Breast epithelium (tissue), 4 donors: ENCODE measurements around the gene LHFPL3. TPM values are rescaled to one million over a fixed set of nuclear protein-coding genes. Genes with fewer than 3 reads are reported as not detected.

Experiments
- DNase-seq, 2 donors: peaks; one replicate each; pipeline ENCODE4 v3.0.0-alpha.2; 2019; ENCODE audit warnings: low spot score in 2 of 2
- H3K27ac ChIP-seq, 2 donors: fragments of 200-600 bp; sonication (generic) in 1 of 2; one replicate each; pipeline ENCODE4 v1.5.1; 2016 to 2019; ENCODE audit warnings: mild to moderate bottlenecking in 1 of 2
- H3K27me3 ChIP-seq, 2 donors: fragments of 200-600 bp; sonication (generic) in 1 of 2; one replicate each; pipeline versions ENCODE4 v1.5.1 to v1.6.0; 2017 to 2019; ENCODE audit warnings: control low read depth in 1 of 2, mild to moderate bottlenecking in 1 of 2
- H3K36me3 ChIP-seq: fragments of 200-600 bp; one replicate; pipeline ENCODE4 v1.5.1; 2019
- H3K4me1 ChIP-seq, 2 donors: fragments of 200-600 bp; sonication (generic); one replicate each; pipeline ENCODE4 v1.5.1; 2016 to 2019; ENCODE audit warnings: control low read depth in 1 of 2
- H3K4me3 ChIP-seq, 3 donors: fragments of 200-600 bp; sonication (generic); 1 replicate in 2 of 3; 2 replicates in 1 of 3; pipeline ENCODE4 v1.5.1; 2016 to 2019; ENCODE audit warnings: mild to moderate bottlenecking in 3 of 3, moderate library complexity in 2 of 3
- H3K9me3 ChIP-seq, 2 donors: fragments of 200-600 bp; sonication (generic) in 1 of 2; one replicate each; pipeline ENCODE4 v1.5.1; 2016 to 2019; ENCODE audit warnings: control low read depth in 1 of 2
- POLR2A ChIP-seq: fragments of 450-650 bp; IDR thresholded peaks from one replicate; pipeline ENCODE4 v1.6.1; 2016; ENCODE audit warnings: antibody characterized with exemption, mild to moderate bottlenecking, moderate library complexity
- POLR2AphosphoS5 ChIP-seq, 3 donors: sonication (generic); formaldehyde crosslinking; IDR thresholded peaks; one replicate each; pipeline ENCODE4 v1.6.1; 2017; ENCODE audit warnings: antibody characterized with exemption in 3 of 3
- intact Hi-C: fragments of 100-400 bp; cut with DNase I; formaldehyde crosslinking; loops from one replicate; pipeline ENCODE4 v1.15.1; 2023; ENCODE audit warnings: low total_unique reads
- total RNA-seq, 3 donors: library from RNA; depleted of rRNA; stranded (reverse); fragments of >200 nt; gene quantifications; one replicate each; pipeline ENCODE4 v1.1.0, GENCODE V29; 2016
- TF ChIP-seq, protein P1 (sequence below), 3 donors: fragments of 450-650 bp; IDR thresholded peaks; one replicate each; pipeline ENCODE4 v1.5.1; 2016 to 2017; ENCODE audit warnings: antibody characterized with exemption in 3 of 3, mild to moderate bottlenecking in 3 of 3, moderate library complexity in 3 of 3

Gene LHFPL3
- total RNA-seq, 3 donors from 2014 or later = not detected

DNA sequence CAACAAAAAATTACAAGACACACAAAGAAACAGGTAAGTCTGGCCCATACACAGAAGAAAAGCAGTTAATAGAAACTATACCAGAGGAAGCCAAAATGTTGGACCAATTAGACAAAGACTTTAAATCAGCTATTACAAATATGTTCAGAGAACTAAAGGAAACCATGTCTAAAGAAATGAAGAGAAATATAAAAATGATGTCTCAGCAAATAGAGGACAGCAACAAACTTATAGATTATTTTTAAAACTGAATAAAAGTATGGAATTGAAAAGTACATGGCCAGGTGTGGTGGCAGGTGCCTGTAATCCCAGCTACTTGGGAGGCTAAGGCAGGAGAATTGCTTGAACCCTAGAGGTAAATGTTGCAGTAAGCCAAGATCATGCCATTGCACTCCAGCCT lies 58.5 kb downstream of the LHFPL3 start:
- Histone ChIP-seq H3K9me3 (peaks cover 0 to 21% of the 10 kb centered on the region in 2 donors), H3K27ac (no peak overlapping the region), H3K4me1 (no peaks in the 10 kb centered on the region), H3K4me3 (no peak overlapping the region), H3K27me3 (no peaks in the 10 kb centered on the region), H3K36me3 (no peaks in the 10 kb centered on the region)
- intact Hi-C loops = no loop called here
- TF ChIP-seq, protein P1, sequence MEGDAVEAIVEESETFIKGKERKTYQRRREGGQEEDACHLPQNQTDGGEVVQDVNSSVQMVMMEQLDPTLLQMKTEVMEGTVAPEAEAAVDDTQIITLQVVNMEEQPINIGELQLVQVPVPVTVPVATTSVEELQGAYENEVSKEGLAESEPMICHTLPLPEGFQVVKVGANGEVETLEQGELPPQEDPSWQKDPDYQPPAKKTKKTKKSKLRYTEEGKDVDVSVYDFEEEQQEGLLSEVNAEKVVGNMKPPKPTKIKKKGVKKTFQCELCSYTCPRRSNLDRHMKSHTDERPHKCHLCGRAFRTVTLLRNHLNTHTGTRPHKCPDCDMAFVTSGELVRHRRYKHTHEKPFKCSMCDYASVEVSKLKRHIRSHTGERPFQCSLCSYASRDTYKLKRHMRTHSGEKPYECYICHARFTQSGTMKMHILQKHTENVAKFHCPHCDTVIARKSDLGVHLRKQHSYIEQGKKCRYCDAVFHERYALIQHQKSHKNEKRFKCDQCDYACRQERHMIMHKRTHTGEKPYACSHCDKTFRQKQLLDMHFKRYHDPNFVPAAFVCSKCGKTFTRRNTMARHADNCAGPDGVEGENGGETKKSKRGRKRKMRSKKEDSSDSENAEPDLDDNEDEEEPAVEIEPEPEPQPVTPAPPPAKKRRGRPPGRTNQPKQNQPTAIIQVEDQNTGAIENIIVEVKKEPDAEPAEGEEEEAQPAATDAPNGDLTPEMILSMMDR (IDR thresholded peaks at IDR 0.05) = no peak
- TF ChIP-seq POLR2A (no peak), POLR2AphosphoS5 (IDR thresholded peaks at IDR 0.05) (no peak)
- DNase-seq = no peak

DNA sequence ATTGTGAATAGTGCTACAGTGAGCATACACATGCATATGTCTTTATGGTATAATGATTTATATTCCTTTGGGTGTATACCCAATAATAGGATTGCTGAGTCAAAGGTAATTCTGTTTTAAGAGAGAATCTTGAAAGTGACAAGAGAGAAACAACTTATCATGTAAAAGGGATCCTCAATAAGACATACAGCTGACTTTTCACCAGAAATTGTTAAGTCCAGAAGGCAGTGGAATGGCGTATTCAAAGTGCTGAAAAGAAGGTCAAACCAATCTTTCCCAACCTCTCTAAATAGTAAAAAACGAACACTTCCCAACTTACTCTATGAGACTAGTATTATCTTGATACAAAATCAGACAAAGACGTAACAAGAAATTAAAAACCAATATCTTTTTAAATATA lies 59.8 kb downstream of the LHFPL3 start:
- Histone ChIP-seq H3K4me1 (no peaks in the 10 kb centered on the region), H3K36me3 (no peaks in the 10 kb centered on the region), H3K4me3 (no peak overlapping the region), H3K27ac (no peak overlapping the region), H3K27me3 (no peaks in the 10 kb centered on the region), H3K9me3 (peaks cover 0 to 21% of the 10 kb centered on the region in 2 donors)
- DNase-seq = no peak
- TF ChIP-seq POLR2A = no peak
- no peak for TF ChIP-seq POLR2AphosphoS5 (IDR thresholded peaks at IDR 0.05)
- TF ChIP-seq, protein P1 (IDR thresholded peaks at IDR 0.05) = no peak
- intact Hi-C loops = no loop called here

DNA sequence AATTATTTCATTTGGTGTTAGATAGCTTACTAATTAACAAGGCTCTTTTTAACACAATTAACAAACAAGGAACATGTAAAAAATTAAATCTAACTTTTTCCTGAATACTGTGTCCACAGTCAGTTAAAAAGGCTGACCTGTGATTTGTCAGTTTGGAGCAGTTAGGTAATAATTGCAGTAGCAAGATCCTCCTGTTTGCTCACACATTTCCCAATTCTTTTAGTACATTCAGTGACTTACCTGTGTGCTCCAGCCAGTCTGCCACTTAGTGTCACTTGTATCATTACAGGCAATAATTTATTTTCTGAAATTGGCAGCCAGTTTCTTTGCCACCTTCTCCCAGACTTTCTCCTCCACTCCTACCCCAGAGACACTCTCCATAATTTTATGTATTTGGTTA lies 66.8 kb downstream of the LHFPL3 start:
- Histone ChIP-seq H3K36me3 (no peaks in the 10 kb centered on the region), H3K27ac (no peak overlapping the region), H3K27me3 (peaks cover 0 to 8% of the 10 kb centered on the region in 2 donors), H3K4me3 (no peak overlapping the region), H3K4me1 (no peaks in the 10 kb centered on the region), H3K9me3 (no peaks in the 10 kb centered on the region)
- intact Hi-C loops = no loop called here
- no peak for DNase-seq
- no peak for TF ChIP-seq POLR2A
- TF ChIP-seq POLR2AphosphoS5 (IDR thresholded peaks at IDR 0.05) = no peak
- TF ChIP-seq, protein P1 (IDR thresholded peaks at IDR 0.05) = no peak

DNA sequence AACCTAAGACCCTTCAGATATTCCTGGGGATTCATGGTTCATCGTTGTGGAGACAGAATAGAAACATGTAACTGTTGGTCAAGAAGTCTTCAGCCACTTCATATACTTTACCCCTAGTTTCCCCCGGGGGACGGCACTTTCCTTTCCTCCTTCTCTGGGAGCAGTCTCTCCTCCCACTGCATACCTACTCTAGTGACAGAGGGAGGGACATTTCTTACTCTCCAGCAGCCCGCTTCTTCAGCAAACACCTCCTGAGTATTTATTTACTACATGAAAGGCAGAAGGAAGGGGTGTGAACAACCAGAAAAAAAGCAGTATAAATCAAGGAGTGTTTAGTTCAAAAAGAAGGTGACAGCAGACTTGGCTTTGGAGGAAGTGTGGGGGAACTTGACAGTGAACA lies 69.0 kb downstream of the LHFPL3 start:
- DNase-seq = no peak
- Histone ChIP-seq H3K27me3 (peaks cover 0 to 8% of the 10 kb centered on the region in 2 donors), H3K4me1 (no peaks in the 10 kb centered on the region), H3K9me3 (no peaks in the 10 kb centered on the region), H3K27ac (no peak overlapping the region), H3K4me3 (no peak overlapping the region), H3K36me3 (no peaks in the 10 kb centered on the region)
- intact Hi-C loops = no loop called here
- no peak for TF ChIP-seq POLR2A

DNA sequence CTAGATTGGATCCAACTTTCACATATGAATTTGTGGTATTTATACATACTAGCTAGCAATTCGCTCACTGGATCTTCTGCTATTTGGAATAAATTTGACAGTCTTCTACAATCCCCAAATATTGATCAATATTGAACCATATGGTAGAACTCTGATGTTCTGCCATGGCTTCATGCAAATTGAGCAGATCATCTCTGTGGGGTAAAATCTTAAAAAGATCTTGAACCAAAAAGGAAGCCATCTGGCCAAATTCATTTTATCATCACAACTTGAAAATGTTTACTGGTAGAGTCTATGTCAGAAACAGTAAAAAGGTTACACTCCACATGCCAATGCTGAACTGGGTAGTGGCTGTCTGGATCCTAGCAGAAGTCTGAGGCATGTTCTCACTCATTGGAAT lies 80.0 kb downstream of the LHFPL3 start:
- Histone ChIP-seq H3K9me3 (no peaks in the 10 kb centered on the region), H3K4me1 (no peaks in the 10 kb centered on the region), H3K27me3 (no peaks in the 10 kb centered on the region), H3K4me3 (no peak overlapping the region), H3K36me3 (no peaks in the 10 kb centered on the region), H3K27ac (no peak overlapping the region)
- no peak for DNase-seq
- TF ChIP-seq POLR2A = no peak
- TF ChIP-seq, protein P1 (IDR thresholded peaks at IDR 0.05) = no peak
- no peak for TF ChIP-seq POLR2AphosphoS5 (IDR thresholded peaks at IDR 0.05)
- intact Hi-C loops = loop anchor here (5.0 kb wide), 1 partner anchor 294 kb away; no protein-coding TSS in a partner anchor

DNA sequence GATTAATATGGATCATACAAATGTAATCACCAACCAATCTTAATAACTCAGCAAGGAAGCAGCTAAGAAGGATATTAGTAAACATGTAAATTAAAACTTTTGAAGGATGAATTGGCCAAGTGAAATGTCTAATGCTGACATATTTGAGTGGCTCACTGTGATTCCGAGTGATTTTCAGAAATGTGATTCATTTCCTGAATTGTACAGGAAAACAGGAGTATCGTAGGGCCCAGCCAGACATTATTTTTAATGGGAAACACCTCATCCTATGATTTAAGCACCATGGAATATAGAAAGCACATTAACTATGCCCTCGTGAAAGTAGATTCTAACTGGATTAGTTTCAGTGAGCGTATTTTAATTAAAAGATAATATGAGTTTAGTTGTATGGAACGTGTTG lies 82.3 kb downstream of the LHFPL3 start:
- H3K36me3 ChIP-seq = no peaks in the 10 kb centered on the region
- intact Hi-C loops = no loop called here
- TF ChIP-seq POLR2A = no peak
- TF ChIP-seq POLR2AphosphoS5 (IDR thresholded peaks at IDR 0.05) = no peak
- H3K4me1 ChIP-seq = no peaks in the 10 kb centered on the region
- DNase-seq = no peak
- H3K27me3 ChIP-seq = no peaks in the 10 kb centered on the region
- no peaks in the 10 kb centered on the region for H3K9me3 ChIP-seq
- H3K27ac ChIP-seq = no peak overlapping the region
- no peak overlapping the region for H3K4me3 ChIP-seq
